Measurements from ENCODE around the gene TBC1D21. TPM values are rescaled to one million over a fixed set of nuclear protein-coding genes. Genes with fewer than 3 reads are reported as not detected.

TBC1D21 gene
- total and polyA plus RNA-seq, 2 of the 8 experiments (the other 6 are each of a cell fraction or from before 2014, with no cell fraction given) = not detected

GRCh38 chr15:73884159-73884558, 10.8 kb downstream of the TBC1D21 start:
- CTCF ChIA-PET (ENCODE audit: partially characterized antibody) = interaction anchor here (1.1 to 4.8 kb wide), 5 partner anchors 10 to 66 kb away, joined by 3 to 31 read pairs (median 4); partner anchors contain the start of gene TBC1D21
- no peaks in the 10 kb centered on the region for H3K79me2 ChIP-seq (ENCODE audit: control insufficient read depth in 1 of 2, insufficient read depth in 2 of 2, low read length in 2 of 2)
- H3K4me2 ChIP-seq (ENCODE audit: insufficient read depth in 1 of 2, low read depth in 2 of 2, low read length in 2 of 2) = no peak overlapping the region
- TF ChIP-seq CBX8 (IDR thresholded peaks at IDR 0.05; ENCODE audit: borderline replicate concordance, low read depth, low read length) (no peak), RBBP5 (IDR thresholded peaks at IDR 0.05; ENCODE audit: borderline replicate concordance, low read depth, low read length) (no peak), SRF (IDR thresholded peaks at IDR 0.05; ENCODE audit: low read depth, low read length) (no peak), USF2 (IDR thresholded peaks at IDR 0.05; ENCODE audit: low read length) (no peak), CBX5 (IDR thresholded peaks at IDR 0.05; ENCODE audit: low read depth, low read length) (no peak), CTCF (IDR thresholded peaks at IDR 0.05; ENCODE audit: control extremely low read depth in 1 of 3, insufficient read depth in 1 of 3, low read depth in 1 of 3, low read length in 3 of 3) (no peak), TCF12 (IDR thresholded peaks at IDR 0.05; ENCODE audit: low read depth, low read length) (no peak), FOSL1 (IDR thresholded peaks at IDR 0.05; ENCODE audit: insufficient read depth, low read depth, low read length) (no peak), TEAD4 (IDR thresholded peaks at IDR 0.05; ENCODE audit: low read depth, low read length) (no peak), SIRT6 (IDR thresholded peaks at IDR 0.05; ENCODE audit: low read length) (no peak)

More at GRCh38 chr15:73884159-73884558, 10.8 kb downstream of the TBC1D21 start:
- Histone ChIP-seq H2BK15ac (ENCODE audit: low read length) (no peak overlapping the region), H3K4me3 (ENCODE audit: extremely low read depth in 1 of 4, insufficient read depth in 2 of 4, low read depth in 3 of 4, low read length in 4 of 4) (no peak overlapping the region), H2BK20ac (ENCODE audit: low read length) (no peak overlapping the region), H4K20me1 (replicated peaks in 1 of 2; ENCODE audit: control insufficient read depth in 1 of 2, insufficient read depth in 2 of 2, low read length in 2 of 2) (no peaks in the 10 kb centered on the region), H2BK5ac (ENCODE audit: low read depth, low read length) (0 out of 2 replicates have a peak overlapping the region, but pooled peaks have one; percentile 52), H2AK5ac (ENCODE audit: low read depth, low read length) (no peak overlapping the region), H3K9ac (replicated peaks in 1 of 4; ENCODE audit: extremely low read depth in 1 of 4, low read depth in 3 of 4, low read length in 3 of 4) (no peak overlapping the region), H3K18ac (ENCODE audit: extremely low read depth, low read length) (no peak overlapping the region), H3K4me1 (replicated peaks in 1 of 4; ENCODE audit: control insufficient read depth in 3 of 4, insufficient read depth in 4 of 4, low read length in 3 of 4) (no peaks in the 10 kb centered on the region; a peak in 1 of 7 replicates), H4K8ac (ENCODE audit: extremely low read depth, insufficient read depth, low read length) (no peak overlapping the region), H3K14ac (ENCODE audit: insufficient read length) (no peak overlapping the region), H3K23ac (ENCODE audit: insufficient read length) (no peak overlapping the region), H4K5ac (ENCODE audit: insufficient read length, low read depth, low read length) (no peak overlapping the region), H3K23me2 (ENCODE audit: low read depth, low read length) (no peaks in the 10 kb centered on the region), H2BK12ac (ENCODE audit: low read depth, low read length) (no peak overlapping the region), H4K91ac (replicated peaks; ENCODE audit: insufficient read length, low read length) (no peak overlapping the region), H3K36me3 (ENCODE audit: control insufficient read depth in 2 of 4, insufficient read depth in 4 of 4, low read length in 3 of 4) (no peaks in the 10 kb centered on the region), H2BK120ac (replicated peaks; ENCODE audit: low read depth, low read length) (no peak overlapping the region), H3K79me1 (ENCODE audit: low read depth, low read length) (no peaks in the 10 kb centered on the region), H3K27ac (ENCODE audit: low read depth, low read length) (no peak overlapping the region), H3K9me3 (ENCODE audit: insufficient read depth in 2 of 2, low read depth in 1 of 2, low read length in 1 of 2) (no peaks in the 10 kb centered on the region), H3K27me3 (replicated peaks in 1 of 4; ENCODE audit: control insufficient read depth in 3 of 4, extremely low read depth in 1 of 4, insufficient read depth in 3 of 4, low read length in 3 of 4) (no peaks in the 10 kb centered on the region; a peak in 1 of 7 replicates), H2AFZ (ENCODE audit: low read length) (no peak overlapping the region), H3K4ac (replicated peaks; ENCODE audit: insufficient read length, low read depth, low read length) (no peak overlapping the region), H3K56ac (replicated peaks; ENCODE audit: insufficient read length, low read depth, low read length) (no peak overlapping the region)
- POLR2A ChIA-PET (ENCODE audit: partially characterized antibody) = interaction anchor here (0.7 to 1.3 kb wide), 3 partner anchors 16 to 24 kb away, joined by 3 read pairs; no protein-coding TSS in a partner anchor
- 88% methylated on average over 3 of the region's 3 CpGs; no CpG with 5 or more reads in 1 of the 2 experiments for WGBS, 2 experiments (ENCODE audit: extremely low coverage in 1 of 2, insufficient coverage in 1 of 2, insufficient read length in 1 of 2, insufficient replicate concordance in 2 of 2, low coverage in 1 of 2, low lambda C conversion rate in 2 of 2, missing lambda C conversion rate in 1 of 2)
- FAIRE-seq (no peak), DNase-seq (ENCODE audit: low read depth in 1 of 2, low spot score in 2 of 2) (no peak)

All from H1 (cell line).